Prostate gland (tissue), 2 donors: ENCODE results near the gene NXN. TPM values are rescaled to one million over a fixed set of nuclear protein-coding genes. Genes with fewer than 3 reads are reported as not detected.
A peak's percentile ranks its signal among the peaks of the same experiment; 100 is the strongest.
"Not testable (repeated sequence)": the region's sequence is repeated elsewhere in the genome, so short reads cannot be mapped to it uniquely, and the experiment has no call there.

Source experiments
- DNase-seq: peaks from one replicate; pipeline ENCODE4 v3.0.0-alpha.2; 2019; ENCODE audit warnings: low spot score
- H3K27ac ChIP-seq, 2 donors: fragments of 200-600 bp; sonication (generic); 2 replicates each; pipeline ENCODE4 v1.5.1; 2017 to 2019
- H3K27me3 ChIP-seq: fragments of 200-600 bp; sonication (generic); replicated peaks from 2 replicates; pipeline ENCODE4 v1.5.1; 2019; ENCODE audit not compliant: insufficient read depth
- H3K36me3 ChIP-seq, 2 donors: fragments of 200-600 bp; sonication (generic); 1 replicate in 1 of 2; 2 replicates in 1 of 2; pipeline versions ENCODE4 v1.5.1 to v1.8.1; 2017 to 2019
- H3K4me1 ChIP-seq: fragments of 200-600 bp; sonication (generic); replicated peaks from 2 replicates; pipeline ENCODE4 v1.5.1; 2019
- H3K4me3 ChIP-seq, 2 donors: fragments of 200-600 bp; sonication (generic); 2 replicates each; pipeline ENCODE4 v1.5.1; 2017 to 2019
- H3K9me3 ChIP-seq: fragments of 200-600 bp; sonication (generic); 2 replicates; pipeline ENCODE4 v1.5.1; 2017
- CTCF ChIP-seq, 4 experiments: fragments of 200-600 bp in 2 of 4; fragments of 450-650 bp in 2 of 4; sonication (generic) in 2 of 4; IDR thresholded peaks; 1 replicate in 3 of 4; 2 replicates in 1 of 4; pipeline ENCODE4 v1.5.1; 2016 to 2019; ENCODE audit warnings: antibody characterized with exemption in 4 of 4, mild to moderate bottlenecking in 2 of 4, moderate library complexity in 2 of 4
- POLR2A ChIP-seq: fragments of 450-650 bp; IDR thresholded peaks from one replicate; pipeline ENCODE4 v1.6.1; 2016; ENCODE audit warnings: antibody characterized with exemption, mild to moderate bottlenecking
- POLR2AphosphoS5 ChIP-seq: sonication (generic); formaldehyde crosslinking; IDR thresholded peaks from one replicate; pipeline ENCODE4 v1.6.1; 2017; ENCODE audit warnings: antibody characterized with exemption
- WGBS: methylation state at CpG from one replicate; pipeline ENCODE4 v1.1.5; 2018; 5-methylcytosine and 5-hydroxymethylcytosine counted together
- intact Hi-C: fragments of 100-400 bp; cut with DNase I; formaldehyde crosslinking; loops from one replicate; pipeline ENCODE4 v1.14.2; 2022
- total RNA-seq, 2 donors: library from RNA; depleted of rRNA; stranded (reverse); fragments of >200 nt; gene quantifications; one replicate each; pipeline ENCODE4 v1.1.0, GENCODE V29; 2016

NXN gene
- total RNA-seq, 2 donors from 2014 or later = 56.2 to 56.7 TPM

- Histone ChIP-seq H3K4me1 (peaks cover 4% of the 10 kb centered on the region), H3K4me3 (no peak overlapping the region), H3K27me3 (no peaks in the 10 kb centered on the region), H3K27ac (peak overlapping the region; percentile 52 to 67), H3K36me3 (no peaks in the 10 kb centered on the region), H3K9me3 (no peaks in the 10 kb centered on the region)
- intact Hi-C loops = no loop called here
- WGBS = 15% methylated on average over 10 of the region's 10 CpGs
- no peak for TF ChIP-seq POLR2AphosphoS5
- no peak for TF ChIP-seq CTCF (IDR thresholded peaks at IDR 0.05)
- no peak for TF ChIP-seq POLR2A
- no peak for DNase-seq
Observed at GRCh38 chr17:915538-916201, 63.9 kb downstream of the NXN start.

- WGBS = 86% methylated on average over 9 of the region's 9 CpGs
- Histone ChIP-seq H3K4me1 (peaks cover 4% of the 10 kb centered on the region), H3K36me3 (no peaks in the 10 kb centered on the region), H3K27ac (no peak overlapping the region), H3K9me3 (no peaks in the 10 kb centered on the region), H3K27me3 (no peaks in the 10 kb centered on the region), H3K4me3 (no peak overlapping the region)
- intact Hi-C loops = no loop called here
- TF ChIP-seq POLR2AphosphoS5 = no peak
- TF ChIP-seq POLR2A = no peak
- TF ChIP-seq CTCF (IDR thresholded peaks at IDR 0.05) = no peak
- DNase-seq = no peak
Observed at GRCh38 chr17:914561-914960, 65.0 kb downstream of the NXN start.

GRCh38 chr17:913207-913606 lies 66.4 kb downstream of the NXN start:
- no peak for DNase-seq
- WGBS = 59% methylated on average over 7 of the region's 7 CpGs
- TF ChIP-seq POLR2A (no peak), CTCF (IDR thresholded peaks at IDR 0.05) (no peak), POLR2AphosphoS5 (no peak)
- Histone ChIP-seq H3K4me3 (no peak overlapping the region), H3K4me1 (peaks cover 4% of the 10 kb centered on the region), H3K36me3 (no peaks in the 10 kb centered on the region), H3K27ac (peak overlapping the region in 1 of 2 donors; percentile 20), H3K9me3 (no peaks in the 10 kb centered on the region), H3K27me3 (no peaks in the 10 kb centered on the region)
- intact Hi-C loops = no loop called here

GRCh38 chr17:909642-910323 lies 69.8 kb downstream of the NXN start:
- Histone ChIP-seq H3K27ac (peak overlapping the region; percentile 62 to 77), H3K4me1 (no peaks in the 10 kb centered on the region), H3K36me3 (no peaks in the 10 kb centered on the region), H3K27me3 (no peaks in the 10 kb centered on the region), H3K9me3 (no peaks in the 10 kb centered on the region), H3K4me3 (no peak overlapping the region)
- TF ChIP-seq POLR2AphosphoS5 (no peak), CTCF (IDR thresholded peaks at IDR 0.05) (no peak), POLR2A (no peak)
- no peak for DNase-seq
- 46% methylated on average over 24 of the region's 24 CpGs for WGBS
- intact Hi-C loops = no loop called here

GRCh38 chr17:907725-908124 lies 71.9 kb downstream of the NXN start:
- Histone ChIP-seq H3K27ac (peak overlapping the region in 1 of 2 donors; percentile 48), H3K4me3 (no peak overlapping the region), H3K9me3 (no peaks in the 10 kb centered on the region), H3K27me3 (no peaks in the 10 kb centered on the region), H3K4me1 (no peaks in the 10 kb centered on the region), H3K36me3 (no peaks in the 10 kb centered on the region)
- 71% methylated on average over 6 of the region's 6 CpGs for WGBS
- TF ChIP-seq POLR2AphosphoS5 (no peak), CTCF (IDR thresholded peaks at IDR 0.05) (no peak), POLR2A (no peak)
- intact Hi-C loops = no loop called here
- no peak for DNase-seq

GRCh38 chr17:905708-906107 lies 73.9 kb downstream of the NXN start:
- H3K4me3 ChIP-seq, H3K27ac ChIP-seq, DNase-seq, intact Hi-C loops, H3K4me1 ChIP-seq, H3K27me3 ChIP-seq, H3K36me3 ChIP-seq, H3K9me3 ChIP-seq: not testable (repeated sequence)
- WGBS = 90% methylated on average over 6 of the region's 6 CpGs
